SK-N-SH (cell line): ENCODE results near the gene TNRC6C. TPM values are rescaled to one million over a fixed set of nuclear protein-coding genes. Genes with fewer than 3 reads are reported as not detected.

ENCODE experiments used
- CTCF ChIA-PET: fragments of 300-600, 350-600 bp; formaldehyde crosslinking; extraction: SDS; loops from one replicate; lab custom pipeline; 2021; lab: Yijun Ruan, JAX
- POLR2A ChIA-PET: fragments of 350-600 bp; sonication (Branson Sonifier 250); formaldehyde crosslinking; extraction: SDS; loops from one replicate; lab custom pipeline; 2020; ENCODE audit warnings: antibody characterized with exemption, inconsistent platforms; lab: Yijun Ruan, JAX
- DNase-seq: peaks from one replicate; pipeline ENCODE4 v3.0.0; 2012
- H2AFZ ChIP-seq: fragments of 200-600 bp; sonication (generic); 2 replicates; pipeline ENCODE4 v1.8.1; 2016; ENCODE audit warnings: antibody characterized with exemption, mild to moderate bottlenecking, low read depth
- H3F3A ChIP-seq: fragments of 200-600 bp; sonication (generic); replicated peaks from 2 replicates; pipeline ENCODE3; 2016; ENCODE audit warnings: antibody characterized with exemption, mild to moderate bottlenecking; ENCODE audit not compliant: insufficient read depth
- H3K27ac ChIP-seq, 2 experiments: fragments of 200-500 bp in 1 of 2; fragments of 200-600 bp in 1 of 2; sonication (Bioruptor generic) in 1 of 2; sonication (generic), shearing (Covaris generic) in 1 of 2; 2 replicates each; pipeline versions ENCODE4 v1.5.1 to v1.6.1; 2014 to 2016; ENCODE audit warnings: low read depth in 2 of 2, inconsistent platforms in 1 of 2, low read length in 1 of 2, mild to moderate bottlenecking in 1 of 2, mixed read lengths in 1 of 2
- H3K27me3 ChIP-seq: fragments of 200-600 bp; sonication (generic), shearing (Covaris generic); 2 replicates; pipeline ENCODE4 v1.6.1; 2016; ENCODE audit warnings: mixed run types; ENCODE audit not compliant: insufficient read depth
- H3K36me3 ChIP-seq, 2 experiments: fragments of 200-500 bp in 1 of 2; fragments of 200-600 bp in 1 of 2; sonication (Bioruptor generic) in 1 of 2; sonication (generic) in 1 of 2; replicated peaks in 1 of 2; 2 replicates each; pipeline versions ENCODE3 to v1.5.1; 2014 to 2016; ENCODE audit warnings: low read length in 1 of 2, mild to moderate bottlenecking in 1 of 2; ENCODE audit not compliant: insufficient read depth in 2 of 2, control insufficient read depth in 1 of 2
- H3K4me1 ChIP-seq, 2 experiments: fragments of 200-500 bp in 1 of 2; fragments of 200-600 bp in 1 of 2; sonication (Bioruptor generic) in 1 of 2; sonication (generic), shearing (Covaris generic) in 1 of 2; 2 replicates each; pipeline versions ENCODE4 v1.5.1 to v1.6.1; 2014 to 2016; ENCODE audit warnings: low read depth in 1 of 2, low read length in 1 of 2, mixed run types in 1 of 2; ENCODE audit not compliant: insufficient read depth in 2 of 2, control insufficient read depth in 1 of 2
- H3K4me2 ChIP-seq: fragments of 200-600 bp; sonication (generic), shearing (Covaris generic); 2 replicates; pipeline ENCODE4 v1.6.1; 2017; ENCODE audit warnings: mixed run types
- H3K4me3 ChIP-seq, 2 experiments: fragments of 200-500 bp in 1 of 2; fragments of 200-600 bp in 1 of 2; sonication (Bioruptor generic) in 1 of 2; sonication (generic), shearing (Covaris generic) in 1 of 2; 2 replicates each; pipeline versions ENCODE4 v1.5.1 to v1.8.1; 2014 to 2016; ENCODE audit warnings: low read depth in 2 of 2, inconsistent platforms in 1 of 2, low read length in 1 of 2, mild to moderate bottlenecking in 1 of 2, mixed read lengths in 1 of 2, moderate library complexity in 1 of 2
- H3K79me2 ChIP-seq: fragments of 200-600 bp; sonication (generic); 2 replicates; pipeline ENCODE4 v1.8.1; 2017; ENCODE audit warnings: mild to moderate bottlenecking; ENCODE audit not compliant: insufficient read depth
- H3K9ac ChIP-seq: fragments of 200-600 bp; sonication (generic); 2 replicates; pipeline ENCODE4 v1.6.1; 2017; ENCODE audit warnings: mixed run types
- H3K9me2 ChIP-seq: fragments of 200-600 bp; sonication (generic); 2 replicates; pipeline ENCODE4 v1.6.1; 2017; ENCODE audit warnings: mixed run types
- H3K9me3 ChIP-seq: fragments of 200-600 bp; sonication (generic); 2 replicates; pipeline ENCODE4 v1.6.1; 2017; ENCODE audit warnings: mixed run types, mild to moderate bottlenecking, moderate library complexity
- H4K20me1 ChIP-seq: fragments of 200-600 bp; sonication (generic); 2 replicates; pipeline ENCODE4 v1.6.1; 2017; ENCODE audit warnings: mild to moderate bottlenecking, mixed run types; ENCODE audit not compliant: insufficient read depth
- CHD2 ChIP-seq: fragments of 150-350 bp; IDR thresholded peaks from 2 replicates; pipeline ENCODE4 v1.6.1; 2018; ENCODE audit warnings: low read length; ENCODE audit not compliant: partially characterized antibody
- EP300 ChIP-seq, 2 experiments: IDR thresholded peaks; 2 replicates each; pipeline versions ENCODE4 v1.4.0 to v1.6.1; 2012; ENCODE audit warnings: borderline replicate concordance in 1 of 2, low read depth in 1 of 2, low read length in 1 of 2
- FOSL2 ChIP-seq: IDR thresholded peaks from 2 replicates; pipeline ENCODE4 v1.4.0; 2012; ENCODE audit warnings: low read depth, mild to moderate bottlenecking, moderate library complexity, borderline replicate concordance
- FOXM1 ChIP-seq: IDR thresholded peaks from 2 replicates; pipeline ENCODE4 v1.4.0; 2012; ENCODE audit warnings: low read depth, mild to moderate bottlenecking
- GABPA ChIP-seq: IDR thresholded peaks from 2 replicates; pipeline ENCODE4 v1.4.0; 2012; ENCODE audit warnings: low read depth, mild to moderate bottlenecking
- JUND ChIP-seq: IDR thresholded peaks from 2 replicates; pipeline ENCODE4 v1.4.0; 2012
- MEF2A ChIP-seq: IDR thresholded peaks from 2 replicates; pipeline ENCODE4 v1.4.0; 2012; ENCODE audit warnings: low read depth, borderline replicate concordance
- NFIC ChIP-seq: IDR thresholded peaks from 2 replicates; pipeline ENCODE4 v1.4.0; 2012; ENCODE audit warnings: borderline replicate concordance
- NRF1 ChIP-seq: IDR thresholded peaks from 2 replicates; pipeline ENCODE4 v1.6.1; 2012; ENCODE audit warnings: low read depth, mild to moderate bottlenecking, low read length
- SIN3A ChIP-seq: IDR thresholded peaks from 2 replicates; pipeline ENCODE4 v1.6.1; 2012; ENCODE audit warnings: low read depth, mild to moderate bottlenecking, low read length, moderate library complexity, borderline replicate concordance
- SMC3 ChIP-seq: IDR thresholded peaks from 2 replicates; pipeline ENCODE4 v1.6.1; 2012; ENCODE audit warnings: low read depth, low read length, improper control_type of control experiment
- TAF1 ChIP-seq: IDR thresholded peaks from 2 replicates; pipeline ENCODE4 v1.6.1; 2012; ENCODE audit warnings: low read depth, mild to moderate bottlenecking, low read length, moderate library complexity, borderline replicate concordance
- TCF12 ChIP-seq: IDR thresholded peaks from 2 replicates; pipeline ENCODE4 v1.4.0; 2012
- TEAD4 ChIP-seq: IDR thresholded peaks from 2 replicates; pipeline ENCODE4 v1.4.0; 2012; ENCODE audit warnings: mild to moderate bottlenecking, borderline replicate concordance; ENCODE audit not compliant: insufficient read depth
- YY1 ChIP-seq: IDR thresholded peaks from 2 replicates; pipeline ENCODE4 v1.4.0; 2012; ENCODE audit warnings: low read depth, mild to moderate bottlenecking
- WGBS: methylation state at CpG from one replicate; pipeline ENCODE4 v1.1.6; 2017; ENCODE audit warnings: low lambda C conversion rate; 5-methylcytosine and 5-hydroxymethylcytosine counted together
- polyA plus RNA-seq, 3 experiments: library from polyadenylated mRNA; depleted of rRNA; stranded (reverse); fragments of >200 nt; gene quantifications; 2 replicates each; pipeline ENCODE4 v1.2.3, GENCODE V29; 2012
- TF ChIP-seq, protein P1 (sequence below): IDR thresholded peaks from 2 replicates; pipeline ENCODE4; 2012
- TF ChIP-seq, protein P2 (sequence below): IDR thresholded peaks from 2 replicates; pipeline ENCODE4 v1.6.1; 2012; ENCODE audit warnings: mild to moderate bottlenecking, low read depth, low read length, moderate library complexity
- TF ChIP-seq, protein P3 (sequence below): fragments of 150-350 bp; IDR thresholded peaks from 2 replicates; pipeline ENCODE4 v1.6.1; 2016; ENCODE audit warnings: mild to moderate bottlenecking, low read depth, low read length
- TF ChIP-seq, protein P4 (sequence below): IDR thresholded peaks from 2 replicates; pipeline ENCODE4 v1.4.0; 2012; ENCODE audit warnings: low read depth, borderline replicate concordance

Gene TNRC6C
- polyA plus RNA-seq, 1 of the 3 experiments (the other 2 are of a cell fraction), result 2.2 TPM

DNA sequence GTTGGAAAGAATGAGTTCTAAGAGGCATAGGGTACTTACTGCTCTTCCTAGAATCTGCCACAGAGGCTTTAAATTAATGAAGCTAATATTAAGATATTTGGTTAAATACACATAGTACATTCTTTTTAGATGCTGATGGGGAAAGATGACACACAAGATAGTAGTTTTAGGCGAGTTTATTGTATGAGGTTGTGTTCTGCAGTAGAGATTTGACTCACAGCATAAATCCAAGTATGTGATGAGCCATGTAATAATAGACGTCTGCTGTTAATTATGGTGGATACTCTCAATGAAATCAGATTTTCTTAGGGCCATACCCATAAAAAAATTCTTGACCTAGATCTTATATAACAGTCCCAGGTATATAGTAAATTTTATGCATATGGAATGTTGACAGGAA is 8.0 kb downstream of the TNRC6C start:
- CTCF ChIA-PET, result interaction anchor here (0.8 to 1.6 kb wide), 4 partner anchors 32 to 424 kb away, joined by 3 to 6 read pairs (median 4); no protein-coding TSS in a partner anchor
- TF ChIP-seq TCF12, result 0 out of 2 replicates have a peak, but pooled peaks have one; percentile 19
- TF ChIP-seq, protein P1, sequence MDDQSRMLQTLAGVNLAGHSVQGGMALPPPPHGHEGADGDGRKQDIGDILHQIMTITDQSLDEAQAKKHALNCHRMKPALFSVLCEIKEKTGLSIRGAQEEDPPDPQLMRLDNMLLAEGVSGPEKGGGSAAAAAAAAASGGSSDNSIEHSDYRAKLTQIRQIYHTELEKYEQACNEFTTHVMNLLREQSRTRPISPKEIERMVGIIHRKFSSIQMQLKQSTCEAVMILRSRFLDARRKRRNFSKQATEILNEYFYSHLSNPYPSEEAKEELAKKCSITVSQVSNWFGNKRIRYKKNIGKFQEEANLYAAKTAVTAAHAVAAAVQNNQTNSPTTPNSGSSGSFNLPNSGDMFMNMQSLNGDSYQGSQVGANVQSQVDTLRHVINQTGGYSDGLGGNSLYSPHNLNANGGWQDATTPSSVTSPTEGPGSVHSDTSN, result no peak
- no peak for TF ChIP-seq FOSL2
- TF ChIP-seq, protein P2, sequence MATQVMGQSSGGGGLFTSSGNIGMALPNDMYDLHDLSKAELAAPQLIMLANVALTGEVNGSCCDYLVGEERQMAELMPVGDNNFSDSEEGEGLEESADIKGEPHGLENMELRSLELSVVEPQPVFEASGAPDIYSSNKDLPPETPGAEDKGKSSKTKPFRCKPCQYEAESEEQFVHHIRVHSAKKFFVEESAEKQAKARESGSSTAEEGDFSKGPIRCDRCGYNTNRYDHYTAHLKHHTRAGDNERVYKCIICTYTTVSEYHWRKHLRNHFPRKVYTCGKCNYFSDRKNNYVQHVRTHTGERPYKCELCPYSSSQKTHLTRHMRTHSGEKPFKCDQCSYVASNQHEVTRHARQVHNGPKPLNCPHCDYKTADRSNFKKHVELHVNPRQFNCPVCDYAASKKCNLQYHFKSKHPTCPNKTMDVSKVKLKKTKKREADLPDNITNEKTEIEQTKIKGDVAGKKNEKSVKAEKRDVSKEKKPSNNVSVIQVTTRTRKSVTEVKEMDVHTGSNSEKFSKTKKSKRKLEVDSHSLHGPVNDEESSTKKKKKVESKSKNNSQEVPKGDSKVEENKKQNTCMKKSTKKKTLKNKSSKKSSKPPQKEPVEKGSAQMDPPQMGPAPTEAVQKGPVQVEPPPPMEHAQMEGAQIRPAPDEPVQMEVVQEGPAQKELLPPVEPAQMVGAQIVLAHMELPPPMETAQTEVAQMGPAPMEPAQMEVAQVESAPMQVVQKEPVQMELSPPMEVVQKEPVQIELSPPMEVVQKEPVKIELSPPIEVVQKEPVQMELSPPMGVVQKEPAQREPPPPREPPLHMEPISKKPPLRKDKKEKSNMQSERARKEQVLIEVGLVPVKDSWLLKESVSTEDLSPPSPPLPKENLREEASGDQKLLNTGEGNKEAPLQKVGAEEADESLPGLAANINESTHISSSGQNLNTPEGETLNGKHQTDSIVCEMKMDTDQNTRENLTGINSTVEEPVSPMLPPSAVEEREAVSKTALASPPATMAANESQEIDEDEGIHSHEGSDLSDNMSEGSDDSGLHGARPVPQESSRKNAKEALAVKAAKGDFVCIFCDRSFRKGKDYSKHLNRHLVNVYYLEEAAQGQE, result no peak
- Histone ChIP-seq H3K4me1 (peaks cover 0 to 44% of the 10 kb centered on the region in 2 experiments; a peak in 3 of 4 replicates), H3K4me2 (no peak overlapping the region), H2AFZ (no peak overlapping the region), H3K9me3 (no peaks in the 10 kb centered on the region), H3K9ac (no peak overlapping the region), H3K27ac (no peak overlapping the region), H4K20me1 (peaks cover 72% of the 10 kb centered on the region), H3K79me2 (peaks cover 92% of the 10 kb centered on the region), H3K27me3 (no peaks in the 10 kb centered on the region), H3K9me2 (no peaks in the 10 kb centered on the region), H3F3A (peaks cover 16% of the 10 kb centered on the region), H3K4me3 (no peak overlapping the region), H3K36me3 (no peaks in the 10 kb centered on the region)
- no peak for DNase-seq
- WGBS, result 48% methylated on average over 2 of the region's 2 CpGs
- POLR2A ChIA-PET, result no interaction called here

DNA sequence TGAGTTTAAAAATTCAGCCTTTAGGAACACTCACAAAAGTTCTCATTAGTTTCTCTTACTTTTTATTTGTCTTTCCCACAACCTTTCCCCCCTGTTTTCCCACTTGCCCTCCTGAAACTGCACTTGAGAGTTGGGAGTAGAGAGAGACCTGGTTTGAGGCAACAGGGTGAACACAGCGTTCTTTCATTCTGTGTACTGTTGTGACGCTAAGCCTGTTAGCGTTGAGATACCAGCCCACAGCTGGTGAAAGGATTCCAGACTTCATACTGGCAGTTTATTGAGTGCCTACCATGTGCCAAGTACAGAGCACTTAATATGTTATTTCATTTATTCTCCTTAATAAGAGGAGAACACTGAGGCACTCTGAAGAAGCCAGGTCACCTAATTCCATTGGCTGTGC is 10.3 kb downstream of the TNRC6C start:
- WGBS, result 95% methylated on average over 3 of the region's 3 CpGs
- ChIA-PET POLR2A (interaction anchor here (3.3 kb wide), 1 partner anchor 10 kb away, joined by 11 read pairs; the partner anchor contains the start of gene TNRC6C), CTCF (interaction anchor here (0.7 to 1.6 kb wide), 2 partner anchors 45 to 1566 kb away, joined by 4 to 7 read pairs; no protein-coding TSS in a partner anchor)
- no peaks in the 10 kb centered on the region for H3K9me3 ChIP-seq
- H3F3A ChIP-seq, result peaks cover 8% of the 10 kb centered on the region
- H3K9ac ChIP-seq, result no peak overlapping the region
- no peaks in the 10 kb centered on the region for H3K36me3 ChIP-seq
- no peak overlapping the region for H3K4me3 ChIP-seq
- no peak for DNase-seq
- H3K27ac ChIP-seq, result no peak overlapping the region
- no peaks in the 10 kb centered on the region for H3K27me3 ChIP-seq
- H4K20me1 ChIP-seq, result peaks cover 54% of the 10 kb centered on the region
- no peak overlapping the region for H3K4me2 ChIP-seq
- H2AFZ ChIP-seq, result no peak overlapping the region
- peaks cover 0 to 23% of the 10 kb centered on the region in 2 experiments; a peak in 3 of 4 replicates for H3K4me1 ChIP-seq
- H3K79me2 ChIP-seq, result peaks cover 86% of the 10 kb centered on the region
- H3K9me2 ChIP-seq, result no peaks in the 10 kb centered on the region
- TF ChIP-seq SMC3 (no peak), YY1 (no peak), CHD2 (no peak), NRF1 (no peak), TEAD4 (no peak), JUND (no peak), SIN3A (no peak), GABPA (no peak), MEF2A (no peak), NFIC (no peak), EP300 (IDR thresholded peaks at IDR 0.05; ENCODE audit: borderline replicate concordance in 1 of 2, low read depth in 1 of 2, low read length in 1 of 2) (no peak), FOXM1 (no peak), FOSL2 (no peak), TAF1 (no peak)
- TF ChIP-seq, protein P3, sequence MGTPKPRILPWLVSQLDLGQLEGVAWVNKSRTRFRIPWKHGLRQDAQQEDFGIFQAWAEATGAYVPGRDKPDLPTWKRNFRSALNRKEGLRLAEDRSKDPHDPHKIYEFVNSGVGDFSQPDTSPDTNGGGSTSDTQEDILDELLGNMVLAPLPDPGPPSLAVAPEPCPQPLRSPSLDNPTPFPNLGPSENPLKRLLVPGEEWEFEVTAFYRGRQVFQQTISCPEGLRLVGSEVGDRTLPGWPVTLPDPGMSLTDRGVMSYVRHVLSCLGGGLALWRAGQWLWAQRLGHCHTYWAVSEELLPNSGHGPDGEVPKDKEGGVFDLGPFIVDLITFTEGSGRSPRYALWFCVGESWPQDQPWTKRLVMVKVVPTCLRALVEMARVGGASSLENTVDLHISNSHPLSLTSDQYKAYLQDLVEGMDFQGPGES, result no peak
- TF ChIP-seq, protein P4, sequence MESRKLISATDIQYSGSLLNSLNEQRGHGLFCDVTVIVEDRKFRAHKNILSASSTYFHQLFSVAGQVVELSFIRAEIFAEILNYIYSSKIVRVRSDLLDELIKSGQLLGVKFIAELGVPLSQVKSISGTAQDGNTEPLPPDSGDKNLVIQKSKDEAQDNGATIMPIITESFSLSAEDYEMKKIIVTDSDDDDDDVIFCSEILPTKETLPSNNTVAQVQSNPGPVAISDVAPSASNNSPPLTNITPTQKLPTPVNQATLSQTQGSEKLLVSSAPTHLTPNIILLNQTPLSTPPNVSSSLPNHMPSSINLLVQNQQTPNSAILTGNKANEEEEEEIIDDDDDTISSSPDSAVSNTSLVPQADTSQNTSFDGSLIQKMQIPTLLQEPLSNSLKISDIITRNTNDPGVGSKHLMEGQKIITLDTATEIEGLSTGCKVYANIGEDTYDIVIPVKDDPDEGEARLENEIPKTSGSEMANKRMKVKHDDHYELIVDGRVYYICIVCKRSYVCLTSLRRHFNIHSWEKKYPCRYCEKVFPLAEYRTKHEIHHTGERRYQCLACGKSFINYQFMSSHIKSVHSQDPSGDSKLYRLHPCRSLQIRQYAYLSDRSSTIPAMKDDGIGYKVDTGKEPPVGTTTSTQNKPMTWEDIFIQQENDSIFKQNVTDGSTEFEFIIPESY, result no peak
- TF ChIP-seq, protein P1, result no peak
